Tibial nerve (tissue), 3 donors: ENCODE results near the gene MMRN1.

Experiments used
- POLR2A ChIP-seq, 2 donors: fragments of 450-650 bp; IDR thresholded peaks; one replicate each; pipeline ENCODE4 v1.6.1; 2017; ENCODE audit warnings: antibody characterized with exemption in 2 of 2, mild to moderate bottlenecking in 2 of 2, moderate library complexity in 2 of 2
- TF ChIP-seq, protein P1 (sequence below), 5 experiments: fragments of 200-600 bp in 3 of 5; fragments of 450-650 bp in 2 of 5; sonication (generic) in 3 of 5; IDR thresholded peaks; one replicate each; pipeline ENCODE4 v1.5.1; 2016 to 2019; ENCODE audit warnings: antibody characterized with exemption in 5 of 5, mild to moderate bottlenecking in 3 of 5, moderate library complexity in 2 of 5

DNA sequence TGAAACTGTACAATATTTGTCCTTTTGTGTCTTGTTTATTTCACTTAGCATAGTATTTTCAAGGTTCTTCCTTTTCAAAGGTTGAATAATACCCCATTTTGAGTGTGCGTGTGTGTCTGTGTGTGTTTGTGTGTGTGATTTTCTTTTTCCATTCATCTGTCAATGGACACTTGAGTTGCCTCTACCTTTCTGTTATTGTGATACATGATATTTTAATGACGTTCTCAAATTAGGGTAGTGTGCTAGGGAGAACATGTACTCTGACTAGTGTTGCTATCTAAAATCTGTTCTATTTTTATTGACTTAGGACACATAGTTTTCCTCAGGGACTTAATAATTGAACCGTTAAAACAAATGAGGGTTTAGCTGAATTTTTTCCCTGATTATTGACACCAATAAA, 9.9 kb downstream of the MMRN1 start:
- TF ChIP-seq, protein P1, sequence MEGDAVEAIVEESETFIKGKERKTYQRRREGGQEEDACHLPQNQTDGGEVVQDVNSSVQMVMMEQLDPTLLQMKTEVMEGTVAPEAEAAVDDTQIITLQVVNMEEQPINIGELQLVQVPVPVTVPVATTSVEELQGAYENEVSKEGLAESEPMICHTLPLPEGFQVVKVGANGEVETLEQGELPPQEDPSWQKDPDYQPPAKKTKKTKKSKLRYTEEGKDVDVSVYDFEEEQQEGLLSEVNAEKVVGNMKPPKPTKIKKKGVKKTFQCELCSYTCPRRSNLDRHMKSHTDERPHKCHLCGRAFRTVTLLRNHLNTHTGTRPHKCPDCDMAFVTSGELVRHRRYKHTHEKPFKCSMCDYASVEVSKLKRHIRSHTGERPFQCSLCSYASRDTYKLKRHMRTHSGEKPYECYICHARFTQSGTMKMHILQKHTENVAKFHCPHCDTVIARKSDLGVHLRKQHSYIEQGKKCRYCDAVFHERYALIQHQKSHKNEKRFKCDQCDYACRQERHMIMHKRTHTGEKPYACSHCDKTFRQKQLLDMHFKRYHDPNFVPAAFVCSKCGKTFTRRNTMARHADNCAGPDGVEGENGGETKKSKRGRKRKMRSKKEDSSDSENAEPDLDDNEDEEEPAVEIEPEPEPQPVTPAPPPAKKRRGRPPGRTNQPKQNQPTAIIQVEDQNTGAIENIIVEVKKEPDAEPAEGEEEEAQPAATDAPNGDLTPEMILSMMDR (IDR thresholded peaks at IDR 0.05) = no peak
- no peak for TF ChIP-seq POLR2A (IDR thresholded peaks at IDR 0.05)
